ENCODE data around the gene OR1I1.

Gene OR1I1

DNA sequence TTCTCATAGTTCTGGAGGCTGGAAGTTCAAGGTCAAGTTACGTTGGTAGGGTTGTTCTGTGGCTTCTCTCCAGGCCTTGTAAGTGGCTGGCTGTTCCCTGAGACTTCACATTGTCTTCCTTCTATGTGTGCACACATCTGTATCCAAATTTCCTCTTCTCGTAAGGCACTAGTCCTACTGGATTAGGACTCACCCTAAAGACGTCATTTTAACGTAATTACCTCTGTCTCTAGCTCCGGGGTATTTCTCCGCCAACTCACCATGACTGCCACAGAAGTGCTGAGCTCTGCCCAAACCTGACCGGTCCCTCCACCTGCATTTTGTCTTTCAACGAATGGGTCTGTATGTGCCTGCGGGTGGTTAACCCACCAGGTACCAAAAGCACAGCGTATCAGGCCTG is 16.4 kb downstream of the OR1I1 start:
- H3K4me3 ChIP-seq (ENCODE audit: low read depth, low read length) = no peak overlapping the region
- TF ChIP-seq, protein P1, sequence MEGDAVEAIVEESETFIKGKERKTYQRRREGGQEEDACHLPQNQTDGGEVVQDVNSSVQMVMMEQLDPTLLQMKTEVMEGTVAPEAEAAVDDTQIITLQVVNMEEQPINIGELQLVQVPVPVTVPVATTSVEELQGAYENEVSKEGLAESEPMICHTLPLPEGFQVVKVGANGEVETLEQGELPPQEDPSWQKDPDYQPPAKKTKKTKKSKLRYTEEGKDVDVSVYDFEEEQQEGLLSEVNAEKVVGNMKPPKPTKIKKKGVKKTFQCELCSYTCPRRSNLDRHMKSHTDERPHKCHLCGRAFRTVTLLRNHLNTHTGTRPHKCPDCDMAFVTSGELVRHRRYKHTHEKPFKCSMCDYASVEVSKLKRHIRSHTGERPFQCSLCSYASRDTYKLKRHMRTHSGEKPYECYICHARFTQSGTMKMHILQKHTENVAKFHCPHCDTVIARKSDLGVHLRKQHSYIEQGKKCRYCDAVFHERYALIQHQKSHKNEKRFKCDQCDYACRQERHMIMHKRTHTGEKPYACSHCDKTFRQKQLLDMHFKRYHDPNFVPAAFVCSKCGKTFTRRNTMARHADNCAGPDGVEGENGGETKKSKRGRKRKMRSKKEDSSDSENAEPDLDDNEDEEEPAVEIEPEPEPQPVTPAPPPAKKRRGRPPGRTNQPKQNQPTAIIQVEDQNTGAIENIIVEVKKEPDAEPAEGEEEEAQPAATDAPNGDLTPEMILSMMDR (IDR thresholded peaks at IDR 0.05; ENCODE audit: low read depth, low read length, missing control alignments) = no peak
- DNase-seq (ENCODE audit: low read depth) = no peak

DNA sequence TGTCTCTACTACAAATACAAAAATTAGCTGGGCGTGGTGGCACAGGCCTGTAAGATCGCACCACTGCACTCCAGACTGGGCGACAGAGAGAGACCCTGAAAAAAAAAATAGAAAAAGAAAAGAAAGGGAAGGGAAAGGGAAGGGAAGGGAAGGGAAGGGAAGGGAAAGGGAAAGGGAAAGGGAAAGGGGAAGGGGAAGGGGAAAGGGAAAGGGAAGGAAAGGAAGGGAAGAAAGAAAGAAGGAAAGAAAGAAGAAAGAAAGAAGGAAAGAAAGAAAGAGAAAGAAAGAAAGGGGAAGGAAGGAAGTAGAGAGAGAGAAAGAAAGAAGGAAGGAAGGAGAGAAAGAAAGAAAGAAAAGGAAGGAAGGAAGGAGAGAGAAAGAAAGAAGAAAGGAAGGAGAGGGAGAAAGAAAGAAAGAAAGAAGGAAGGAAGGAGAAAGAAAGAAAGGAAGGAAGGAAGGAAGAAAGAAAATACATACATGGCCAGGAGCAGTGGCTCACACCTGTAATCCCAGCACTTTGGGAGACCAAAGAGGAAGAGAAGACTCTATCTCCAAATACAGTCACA is 17.1 kb downstream of the OR1I1 start:
- no peak for DNase-seq (ENCODE audit: low read depth)
- TF ChIP-seq, protein P1 (IDR thresholded peaks at IDR 0.05; ENCODE audit: low read depth, low read length, missing control alignments) = no peak
- no peak overlapping the region for H3K4me3 ChIP-seq (ENCODE audit: low read depth, low read length)

DNA sequence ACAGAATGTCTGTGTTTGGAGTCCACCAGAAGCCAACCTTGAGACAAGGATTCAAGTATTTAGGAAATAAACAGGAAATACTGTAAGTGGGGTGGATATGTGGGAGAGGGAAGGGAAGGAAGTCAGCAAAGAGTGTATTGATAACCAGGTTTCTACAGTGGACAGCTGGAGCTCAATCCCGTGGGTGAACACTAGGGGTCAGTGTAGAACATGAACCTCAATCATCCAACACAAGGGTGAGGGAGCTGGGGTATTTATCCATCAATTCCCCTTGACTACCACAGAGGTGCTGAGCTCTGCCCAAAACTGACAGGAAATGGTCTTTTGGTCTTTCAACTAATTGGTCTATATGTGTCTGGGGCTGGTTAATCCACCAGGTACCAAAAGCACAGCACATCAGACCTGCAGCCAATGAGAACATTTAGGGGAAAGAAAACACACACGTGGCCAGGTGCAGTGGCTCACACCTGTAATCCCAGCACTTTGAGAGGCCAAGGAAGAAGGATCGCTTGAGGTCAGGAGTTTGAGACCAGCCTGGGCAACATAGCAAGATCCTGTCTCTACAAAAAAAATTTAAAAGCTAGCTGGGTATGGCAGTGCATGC is 19.6 kb downstream of the OR1I1 start:
- DNase-seq (ENCODE audit: low read depth) = peak; percentile 12
- no peak overlapping the region for H3K4me3 ChIP-seq (ENCODE audit: low read depth, low read length)
- TF ChIP-seq, protein P1 (IDR thresholded peaks at IDR 0.05; ENCODE audit: low read depth, low read length, missing control alignments) = peak; percentile 81

DNA sequence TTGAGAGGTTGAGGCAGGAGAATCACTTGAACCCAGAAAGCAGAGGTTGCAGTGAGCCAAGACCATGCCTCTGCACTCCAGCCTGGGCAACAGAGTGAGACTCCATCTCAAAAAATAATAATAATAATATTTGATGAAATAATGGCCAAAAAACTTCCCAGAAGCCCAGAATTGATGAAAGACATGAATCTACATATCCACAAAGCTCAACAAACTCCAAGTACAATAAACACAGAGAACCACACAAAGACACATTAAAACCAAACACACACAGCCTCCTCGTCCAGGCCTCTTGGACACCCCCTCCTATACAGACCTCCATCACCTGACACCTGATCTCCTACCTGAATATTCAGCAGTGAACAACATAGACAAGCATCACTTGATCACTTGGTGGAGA is 22.0 kb downstream of the OR1I1 start:
- TF ChIP-seq, protein P1 (IDR thresholded peaks at IDR 0.05; ENCODE audit: low read depth, low read length, missing control alignments) = no peak
- DNase-seq (ENCODE audit: low read depth) = no peak

DNA sequence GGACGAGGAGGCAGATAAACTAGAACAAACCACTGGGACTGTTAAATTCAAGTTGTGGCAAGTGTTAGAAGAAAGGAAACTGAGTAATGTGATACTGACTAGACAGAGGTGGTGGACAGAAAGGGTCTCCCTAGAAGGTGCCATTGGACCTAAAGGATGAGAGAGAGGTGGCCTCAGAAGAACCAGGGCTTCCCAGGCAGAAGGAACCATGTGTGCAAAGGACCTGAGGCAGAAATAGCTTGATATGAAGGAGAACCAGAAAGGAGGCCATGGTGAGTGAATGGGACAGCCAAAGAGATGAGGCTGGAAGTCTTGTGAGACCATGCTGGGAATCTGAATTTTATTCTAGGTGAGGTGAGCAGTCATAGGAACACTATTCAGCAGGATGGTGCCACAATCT is 22.4 kb downstream of the OR1I1 start:
- DNase-seq (ENCODE audit: low read depth) = no peak
- no peak overlapping the region for H3K4me3 ChIP-seq (ENCODE audit: low read depth, low read length)
- TF ChIP-seq, protein P1 (IDR thresholded peaks at IDR 0.05; ENCODE audit: low read depth, low read length, missing control alignments) = no peak

More for the DNA sequence above, 22.0 kb downstream of the OR1I1 start:
- no peak overlapping the region for H3K4me3 ChIP-seq (ENCODE audit: low read depth, low read length)

DNA sequence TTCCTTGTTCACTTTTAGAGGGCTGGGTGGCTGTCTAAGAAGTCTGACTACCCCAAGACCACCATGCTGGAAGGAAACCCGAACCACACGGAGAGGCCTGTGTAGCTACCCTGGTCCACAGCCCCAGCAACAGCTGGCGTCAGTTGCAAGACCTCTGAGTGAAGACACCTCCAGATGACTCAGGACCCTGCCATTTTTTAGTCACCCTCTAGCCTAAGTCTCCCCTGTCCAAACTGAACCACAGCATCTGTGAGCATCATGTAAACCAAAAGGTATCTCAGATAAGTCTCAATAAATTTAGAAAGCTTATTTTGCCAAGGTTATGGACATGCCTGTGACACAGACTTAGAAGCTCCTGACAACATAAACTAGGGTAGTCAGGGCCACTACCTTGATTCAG is 23.0 kb downstream of the OR1I1 start:
- DNase-seq (ENCODE audit: low read depth) = no peak
- TF ChIP-seq, protein P1 (IDR thresholded peaks at IDR 0.05; ENCODE audit: low read depth, low read length, missing control alignments) = no peak
- no peak overlapping the region for H3K4me3 ChIP-seq (ENCODE audit: low read depth, low read length)

Data from GM12864 (cell line).